ENCODE measurements around the gene TPCN2.

The TPCN2 gene

GRCh38 chr11:69153661-69154060, 104.9 kb downstream of the TPCN2 start:
- no peak for DNase-seq (ENCODE audit: low read depth, low spot score)
- no peak for TF ChIP-seq CTCF (IDR thresholded peaks at IDR 0.05; ENCODE audit: low read depth, low read length)
- H3K4me3 ChIP-seq (ENCODE audit: low read depth, low read length): no peak overlapping the region
- in situ Hi-C loops (cut with HindIII; ENCODE audit: low sequenced_read_pairs): no loop called here

- no peak for DNase-seq (ENCODE audit: low read depth, low spot score)
- no peak overlapping the region for H3K4me3 ChIP-seq (ENCODE audit: low read depth, low read length)
- in situ Hi-C loops (cut with HindIII; ENCODE audit: low sequenced_read_pairs): no loop called here
- no peak for TF ChIP-seq CTCF (IDR thresholded peaks at IDR 0.05; ENCODE audit: low read depth, low read length)
These were observed 105.6 kb downstream of the TPCN2 start for GRCh38 chr11:69154211-69154913.

- no peak for TF ChIP-seq CTCF (IDR thresholded peaks at IDR 0.05; ENCODE audit: low read depth, low read length)
- no peak for DNase-seq (ENCODE audit: low read depth, low spot score)
- in situ Hi-C loops (cut with HindIII; ENCODE audit: low sequenced_read_pairs): no loop called here
- no peak overlapping the region for H3K4me3 ChIP-seq (ENCODE audit: low read depth, low read length)
These were observed 106.2 kb downstream of the TPCN2 start for GRCh38 chr11:69154938-69155301.

GRCh38 chr11:69155302-69156234, 106.8 kb downstream of the TPCN2 start, which contains the start of gene SMIM38:
Gene SMIM38 (plus strand): TSS chr11:69155935. CDS start chr11:69157847, 1,912 bp downstream.
- TF ChIP-seq CTCF (IDR thresholded peaks at IDR 0.05; ENCODE audit: low read depth, low read length): no peak
- DNase-seq (ENCODE audit: low read depth, low spot score): no peak
- no peak within 1 kb of the TSS for H3K4me3 ChIP-seq (ENCODE audit: low read depth, low read length)
- in situ Hi-C loops (cut with HindIII; ENCODE audit: low sequenced_read_pairs): no loop called here

- in situ Hi-C loops (cut with HindIII; ENCODE audit: low sequenced_read_pairs): no loop called here
- no peak for DNase-seq (ENCODE audit: low read depth, low spot score)
- H3K4me3 ChIP-seq (ENCODE audit: low read depth, low read length): no peak overlapping the region
- TF ChIP-seq CTCF (IDR thresholded peaks at IDR 0.05; ENCODE audit: low read depth, low read length): no peak
These were observed 107.5 kb downstream of the TPCN2 start for GRCh38 chr11:69156235-69156639.

GRCh38 chr11:69156673-69157155, 108.0 kb downstream of the TPCN2 start:
- no peak for DNase-seq (ENCODE audit: low read depth, low spot score)
- TF ChIP-seq CTCF (IDR thresholded peaks at IDR 0.05; ENCODE audit: low read depth, low read length): no peak
- no peak overlapping the region for H3K4me3 ChIP-seq (ENCODE audit: low read depth, low read length)
- in situ Hi-C loops (cut with HindIII; ENCODE audit: low sequenced_read_pairs): no loop called here

Measured in astrocyte of the spinal cord (primary cell).